Measurements from ENCODE around the gene GARNL3. TPM values are rescaled to one million over a fixed set of nuclear protein-coding genes. Genes with fewer than 3 reads are reported as not detected.

GARNL3 gene
- total and polyA plus RNA-seq, 2 of the 13 experiments (the other 11 are each of a cell fraction or from before 2014, with no cell fraction given), result 3.9 to 11.0 TPM

DNA sequence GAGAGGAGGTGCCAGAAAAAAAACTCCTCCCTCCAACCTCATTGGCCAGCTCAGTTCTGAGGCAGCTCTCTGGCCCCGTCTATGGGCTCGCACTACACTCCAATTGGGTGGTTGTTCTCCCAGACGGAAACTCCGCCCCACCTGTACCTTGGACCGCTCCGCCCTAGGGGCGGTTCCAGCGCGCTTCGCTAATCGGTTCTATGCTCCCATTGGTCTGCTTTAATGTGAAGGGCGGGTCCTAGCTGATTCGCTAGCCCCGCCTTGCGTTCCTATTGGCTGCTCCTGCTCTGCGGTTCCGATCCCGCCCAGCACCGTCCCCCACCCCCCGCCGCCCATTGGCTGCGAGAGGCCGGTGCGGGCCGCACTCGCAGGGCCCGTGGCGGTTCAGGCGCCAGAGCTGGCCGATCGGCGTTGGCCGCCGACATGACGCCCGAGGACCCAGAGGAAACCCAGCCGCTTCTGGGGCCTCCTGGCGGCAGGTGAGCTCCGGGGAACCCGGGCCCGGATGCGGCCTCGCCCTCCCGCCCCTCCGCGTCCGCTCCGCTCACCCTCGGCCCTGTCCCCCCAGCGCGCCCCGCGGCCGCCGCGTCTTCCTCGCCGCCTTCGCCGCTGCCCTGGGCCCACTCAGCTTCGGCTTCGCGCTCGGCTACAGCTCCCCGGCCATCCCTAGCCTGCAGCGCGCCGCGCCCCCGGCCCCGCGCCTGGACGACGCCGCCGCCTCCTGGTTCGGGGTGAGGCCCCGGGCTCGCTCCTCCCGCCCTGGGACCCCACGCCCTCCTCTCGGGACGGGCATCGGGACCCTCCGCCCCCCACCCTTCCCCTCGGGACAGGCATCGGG lies 132.5 kb downstream of the GARNL3 start, which contains the start of gene SLC2A8 (continued):
- TF ChIP-seq ZNF318 (CRISPR knock-in tag; IDR thresholded peaks at IDR 0.05), result no peak
- TF ChIP-seq, protein P1, sequence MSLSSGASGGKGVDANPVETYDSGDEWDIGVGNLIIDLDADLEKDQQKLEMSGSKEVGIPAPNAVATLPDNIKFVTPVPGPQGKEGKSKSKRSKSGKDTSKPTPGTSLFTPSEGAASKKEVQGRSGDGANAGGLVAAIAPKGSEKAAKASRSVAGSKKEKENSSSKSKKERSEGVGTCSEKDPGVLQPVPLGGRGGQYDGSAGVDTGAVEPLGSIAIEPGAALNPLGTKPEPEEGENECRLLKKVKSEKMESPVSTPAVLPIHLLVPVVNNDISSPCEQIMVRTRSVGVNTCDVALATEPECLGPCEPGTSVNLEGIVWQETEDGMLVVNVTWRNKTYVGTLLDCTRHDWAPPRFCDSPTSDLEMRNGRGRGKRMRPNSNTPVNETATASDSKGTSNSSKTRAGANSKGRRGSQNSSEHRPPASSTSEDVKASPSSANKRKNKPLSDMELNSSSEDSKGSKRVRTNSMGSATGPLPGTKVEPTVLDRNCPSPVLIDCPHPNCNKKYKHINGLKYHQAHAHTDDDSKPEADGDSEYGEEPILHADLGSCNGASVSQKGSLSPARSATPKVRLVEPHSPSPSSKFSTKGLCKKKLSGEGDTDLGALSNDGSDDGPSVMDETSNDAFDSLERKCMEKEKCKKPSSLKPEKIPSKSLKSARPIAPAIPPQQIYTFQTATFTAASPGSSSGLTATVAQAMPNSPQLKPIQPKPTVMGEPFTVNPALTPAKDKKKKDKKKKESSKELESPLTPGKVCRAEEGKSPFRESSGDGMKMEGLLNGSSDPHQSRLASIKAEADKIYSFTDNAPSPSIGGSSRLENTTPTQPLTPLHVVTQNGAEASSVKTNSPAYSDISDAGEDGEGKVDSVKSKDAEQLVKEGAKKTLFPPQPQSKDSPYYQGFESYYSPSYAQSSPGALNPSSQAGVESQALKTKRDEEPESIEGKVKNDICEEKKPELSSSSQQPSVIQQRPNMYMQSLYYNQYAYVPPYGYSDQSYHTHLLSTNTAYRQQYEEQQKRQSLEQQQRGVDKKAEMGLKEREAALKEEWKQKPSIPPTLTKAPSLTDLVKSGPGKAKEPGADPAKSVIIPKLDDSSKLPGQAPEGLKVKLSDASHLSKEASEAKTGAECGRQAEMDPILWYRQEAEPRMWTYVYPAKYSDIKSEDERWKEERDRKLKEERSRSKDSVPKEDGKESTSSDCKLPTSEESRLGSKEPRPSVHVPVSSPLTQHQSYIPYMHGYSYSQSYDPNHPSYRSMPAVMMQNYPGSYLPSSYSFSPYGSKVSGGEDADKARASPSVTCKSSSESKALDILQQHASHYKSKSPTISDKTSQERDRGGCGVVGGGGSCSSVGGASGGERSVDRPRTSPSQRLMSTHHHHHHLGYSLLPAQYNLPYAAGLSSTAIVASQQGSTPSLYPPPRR (CRISPR knock-in tag; IDR thresholded peaks at IDR 0.05; ENCODE audit: borderline replicate concordance), result no peak
- no peak for TF ChIP-seq KAT2B (IDR thresholded peaks at IDR 0.05; ENCODE audit: borderline replicate concordance, low read depth, low read length)
- TF ChIP-seq SOX6 (IDR thresholded peaks at IDR 0.05), result no peak
- no peak for TF ChIP-seq SOX6 (CRISPR knock-in tag; IDR thresholded peaks at IDR 0.05)
- TF ChIP-seq, protein P2, sequence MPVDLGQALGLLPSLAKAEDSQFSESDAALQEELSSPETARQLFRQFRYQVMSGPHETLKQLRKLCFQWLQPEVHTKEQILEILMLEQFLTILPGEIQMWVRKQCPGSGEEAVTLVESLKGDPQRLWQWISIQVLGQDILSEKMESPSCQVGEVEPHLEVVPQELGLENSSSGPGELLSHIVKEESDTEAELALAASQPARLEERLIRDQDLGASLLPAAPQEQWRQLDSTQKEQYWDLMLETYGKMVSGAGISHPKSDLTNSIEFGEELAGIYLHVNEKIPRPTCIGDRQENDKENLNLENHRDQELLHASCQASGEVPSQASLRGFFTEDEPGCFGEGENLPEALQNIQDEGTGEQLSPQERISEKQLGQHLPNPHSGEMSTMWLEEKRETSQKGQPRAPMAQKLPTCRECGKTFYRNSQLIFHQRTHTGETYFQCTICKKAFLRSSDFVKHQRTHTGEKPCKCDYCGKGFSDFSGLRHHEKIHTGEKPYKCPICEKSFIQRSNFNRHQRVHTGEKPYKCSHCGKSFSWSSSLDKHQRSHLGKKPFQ (CRISPR knock-in tag; IDR thresholded peaks at IDR 0.05; ENCODE audit: insufficient replicate concordance), result no peak
- TF ChIP-seq CSRNP1 (CRISPR knock-in tag; IDR thresholded peaks at IDR 0.05), result no peak; the same call in 1 of the 2 replicates
- TF ChIP-seq HNRNPLL (IDR thresholded peaks at IDR 0.05; ENCODE audit: low read depth, low read length, poor library complexity, severe bottlenecking), result peak; percentile 70
- no peak for TF ChIP-seq ATM (IDR thresholded peaks at IDR 0.05; ENCODE audit: borderline replicate concordance)
- peak in 1 of 2 experiments; percentile 89; a peak in 2 of 4 replicates for TF ChIP-seq POLR2A (IDR thresholded peaks at IDR 0.05; ENCODE audit: insufficient read depth in 1 of 2, low read depth in 2 of 2, low read length in 2 of 2)
- TF ChIP-seq ZNF432 (CRISPR knock-in tag; IDR thresholded peaks at IDR 0.05; ENCODE audit: borderline replicate concordance), result no peak
- TF ChIP-seq SSRP1 (CRISPR knock-in tag; IDR thresholded peaks at IDR 0.05), result no peak
